Measurements from ENCODE around the gene CEMIP2.

GRCh38 chr9:71637375-71637774 lies 130.9 kb downstream of the CEMIP2 start:
- TF ChIP-seq CTCF (IDR thresholded peaks at IDR 0.05) (no peak), POLR2A (IDR thresholded peaks at IDR 0.05) (no peak), EP300 (IDR thresholded peaks at IDR 0.05) (no peak)

Data from ovary (tissue), 3 donors.